Prostate gland (tissue), 2 donors: ENCODE results near the gene ACOX1. TPM values are rescaled to one million over a fixed set of nuclear protein-coding genes. Genes with fewer than 3 reads are reported as not detected.
A peak's percentile ranks its signal among the peaks of the same experiment; 100 is the strongest.

Experiments used
- DNase-seq: peaks from one replicate; pipeline ENCODE4 v3.0.0-alpha.2; 2019; ENCODE audit warnings: low spot score
- H3K27ac ChIP-seq, 2 donors: fragments of 200-600 bp; sonication (generic); 2 replicates each; pipeline ENCODE4 v1.5.1; 2017 to 2019
- H3K27me3 ChIP-seq: fragments of 200-600 bp; sonication (generic); replicated peaks from 2 replicates; pipeline ENCODE4 v1.5.1; 2019; ENCODE audit not compliant: insufficient read depth
- H3K36me3 ChIP-seq, 2 donors: fragments of 200-600 bp; sonication (generic); 1 replicate in 1 of 2; 2 replicates in 1 of 2; pipeline versions ENCODE4 v1.5.1 to v1.8.1; 2017 to 2019
- H3K4me1 ChIP-seq: fragments of 200-600 bp; sonication (generic); replicated peaks from 2 replicates; pipeline ENCODE4 v1.5.1; 2019
- H3K4me3 ChIP-seq, 2 donors: fragments of 200-600 bp; sonication (generic); 2 replicates each; pipeline ENCODE4 v1.5.1; 2017 to 2019
- H3K9me3 ChIP-seq: fragments of 200-600 bp; sonication (generic); 2 replicates; pipeline ENCODE4 v1.5.1; 2017
- CTCF ChIP-seq, 4 experiments: fragments of 200-600 bp in 2 of 4; fragments of 450-650 bp in 2 of 4; sonication (generic) in 2 of 4; IDR thresholded peaks; 1 replicate in 3 of 4; 2 replicates in 1 of 4; pipeline ENCODE4 v1.5.1; 2016 to 2019; ENCODE audit warnings: antibody characterized with exemption in 4 of 4, mild to moderate bottlenecking in 2 of 4, moderate library complexity in 2 of 4
- POLR2A ChIP-seq: fragments of 450-650 bp; IDR thresholded peaks from one replicate; pipeline ENCODE4 v1.6.1; 2016; ENCODE audit warnings: antibody characterized with exemption, mild to moderate bottlenecking
- POLR2AphosphoS5 ChIP-seq: sonication (generic); formaldehyde crosslinking; IDR thresholded peaks from one replicate; pipeline ENCODE4 v1.6.1; 2017; ENCODE audit warnings: antibody characterized with exemption
- WGBS: methylation state at CpG from one replicate; pipeline ENCODE4 v1.1.5; 2018; 5-methylcytosine and 5-hydroxymethylcytosine counted together
- intact Hi-C: fragments of 100-400 bp; cut with DNase I; formaldehyde crosslinking; loops from one replicate; pipeline ENCODE4 v1.14.2; 2022
- total RNA-seq, 2 donors: library from RNA; depleted of rRNA; stranded (reverse); fragments of >200 nt; gene quantifications; one replicate each; pipeline ENCODE4 v1.1.0, GENCODE V29; 2016

ACOX1 gene
- total RNA-seq, 2 donors from 2014 or later: 75.5 to 79.0 TPM

GRCh38 chr17:75899353-75899752 lies 79.6 kb downstream of the ACOX1 start:
- DNase-seq: no peak
- WGBS: 79% methylated on average over 13 of the region's 13 CpGs
- Histone ChIP-seq H3K4me1 (peaks cover 5% of the 10 kb centered on the region), H3K9me3 (no peaks in the 10 kb centered on the region), H3K36me3 (peaks cover 9 to 18% of the 10 kb centered on the region in 2 donors), H3K4me3 (no peak overlapping the region), H3K27ac (no peak overlapping the region), H3K27me3 (no peaks in the 10 kb centered on the region)
- TF ChIP-seq POLR2AphosphoS5: no peak
- intact Hi-C loops: loop anchor here (5.0 kb wide), 1 partner anchor 112 kb away; no protein-coding TSS in a partner anchor

GRCh38 chr17:75898791-75899190 lies 80.2 kb downstream of the ACOX1 start:
- intact Hi-C loops: loop anchor here (5.0 kb wide), 1 partner anchor 111 kb away; no protein-coding TSS in a partner anchor
- WGBS: 90% methylated on average over 15 of the region's 16 CpGs
- peaks cover 3% of the 10 kb centered on the region for H3K4me1 ChIP-seq
- no peak for DNase-seq
- TF ChIP-seq POLR2AphosphoS5 (no peak), CTCF (IDR thresholded peaks at IDR 0.05) (no peak), POLR2A (no peak)
- H3K36me3 ChIP-seq: peaks cover 9 to 18% of the 10 kb centered on the region in 2 donors
- no peaks in the 10 kb centered on the region for H3K9me3 ChIP-seq
- H3K27ac ChIP-seq: no peak overlapping the region
- no peak overlapping the region for H3K4me3 ChIP-seq
- H3K27me3 ChIP-seq: no peaks in the 10 kb centered on the region

- Histone ChIP-seq H3K27me3 (no peaks in the 10 kb centered on the region), H3K4me1 (peaks cover 2% of the 10 kb centered on the region), H3K9me3 (no peaks in the 10 kb centered on the region), H3K36me3 (peaks cover 9 to 18% of the 10 kb centered on the region in 2 donors), H3K27ac (no peak overlapping the region), H3K4me3 (no peak overlapping the region)
- no peak for DNase-seq
- intact Hi-C loops: loop anchor here (5.0 kb wide), 1 partner anchor 111 kb away; no protein-coding TSS in a partner anchor
- no peak for TF ChIP-seq POLR2A
- TF ChIP-seq CTCF (IDR thresholded peaks at IDR 0.05): no peak
- no peak for TF ChIP-seq POLR2AphosphoS5
- 80% methylated on average over 8 of the region's 8 CpGs for WGBS
Observed at GRCh38 chr17:75898065-75898464, 80.9 kb downstream of the ACOX1 start.

DNA sequence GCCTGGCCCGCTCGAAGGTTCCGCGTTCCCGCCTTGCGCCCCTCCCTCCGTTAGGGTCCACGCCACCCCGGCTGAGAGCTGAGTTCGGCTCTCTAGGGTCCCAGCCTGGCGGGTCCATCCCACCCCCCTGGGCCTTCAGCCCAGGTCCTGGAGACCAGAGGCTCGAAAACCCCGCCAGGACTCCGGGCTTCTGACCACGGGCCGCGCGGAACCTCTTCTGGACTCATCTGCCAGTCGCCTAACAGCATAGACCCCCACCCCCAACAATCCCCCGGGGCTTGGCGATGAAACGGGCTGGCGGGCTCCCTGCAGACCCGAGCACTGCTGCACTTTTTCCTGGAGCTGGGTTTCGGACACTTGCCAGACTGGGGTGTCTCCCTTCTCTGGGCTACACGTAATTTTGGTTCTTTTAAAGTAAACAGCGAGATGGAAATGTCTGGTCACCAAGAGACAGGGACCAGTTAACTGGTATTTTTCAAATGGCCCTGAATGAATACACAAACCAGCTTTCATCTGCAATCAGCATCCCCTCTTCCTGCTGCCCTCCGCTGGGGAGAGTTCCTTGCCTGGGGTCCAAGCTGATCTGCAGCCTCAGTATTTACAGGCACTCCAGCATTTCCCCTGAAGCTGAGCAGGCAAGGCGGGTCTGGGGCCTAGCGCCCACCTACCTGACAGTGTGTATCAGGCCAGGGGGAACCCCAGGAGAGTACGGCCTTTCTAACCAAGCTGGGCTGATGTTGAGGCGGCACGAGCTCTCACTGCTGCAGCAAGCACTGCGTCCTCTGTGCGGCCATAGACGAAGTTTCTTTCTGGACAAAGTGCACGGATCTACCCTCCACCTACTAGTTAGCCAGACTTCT lies 81.6 kb downstream of the ACOX1 start:
- H3K27me3 ChIP-seq: no peaks in the 10 kb centered on the region
- 53% methylated on average over 36 of the region's 37 CpGs for WGBS
- TF ChIP-seq CTCF (IDR thresholded peaks at IDR 0.05) (no peak), POLR2AphosphoS5 (no peak), POLR2A (no peak)
- H3K9me3 ChIP-seq: no peaks in the 10 kb centered on the region
- intact Hi-C loops: loop anchor here (2.0 to 5.0 kb wide), 2 partner anchors 41 to 110 kb away; no protein-coding TSS in a partner anchor
- H3K36me3 ChIP-seq: peaks cover 9 to 11% of the 10 kb centered on the region in 2 donors
- H3K4me1 ChIP-seq: peaks cover 2% of the 10 kb centered on the region
- H3K27ac ChIP-seq: peak overlapping the region; percentile 81 to 92
- peak overlapping the region; percentile 77 to 80 for H3K4me3 ChIP-seq
- no peak for DNase-seq

DNA sequence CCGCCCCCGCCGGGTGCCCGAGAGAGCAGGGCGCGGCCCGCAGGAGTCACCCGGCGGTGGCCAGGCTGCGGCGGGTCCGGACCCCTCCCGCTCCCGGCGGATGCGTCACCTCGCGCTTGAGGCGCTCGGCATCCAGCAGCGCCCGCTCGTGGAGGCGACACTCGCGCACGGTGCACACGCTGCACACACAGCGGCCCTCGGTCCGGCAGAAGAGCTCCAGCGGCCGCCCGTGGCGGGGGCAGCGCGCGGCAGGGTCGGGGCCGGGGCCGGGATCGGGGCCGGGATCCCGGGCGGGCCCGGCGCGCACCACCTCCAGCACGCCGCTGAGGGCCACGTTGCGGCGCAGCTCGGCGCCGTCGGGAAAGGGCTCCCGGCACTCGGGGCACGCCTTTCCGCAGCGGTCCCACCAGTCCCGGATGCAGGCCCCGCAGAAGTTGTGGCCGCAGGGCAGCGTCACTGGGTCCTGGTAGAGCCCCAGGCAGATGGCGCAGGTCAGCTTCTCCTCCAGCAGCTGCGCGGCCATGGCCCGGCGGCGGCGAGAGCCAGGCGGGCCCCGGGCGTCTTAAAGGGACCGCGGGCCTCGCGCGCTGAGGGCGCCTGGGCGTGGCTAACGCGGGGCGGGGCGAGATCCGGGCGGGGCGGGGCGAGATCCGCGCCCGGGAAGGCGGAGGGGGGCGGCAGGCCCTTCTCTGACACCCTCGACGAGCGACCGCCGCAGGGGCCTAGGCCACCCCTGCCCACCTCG lies 82.4 kb downstream of the ACOX1 start, which contains the start of gene TRIM65:
TSS of gene TRIM65 (minus strand) at position 537 of the 745 bp plus-strand sequence. CDS start at position 523, 14 bp downstream.
- WGBS: 2% methylated on average over 65 of the region's 102 CpGs
- Histone ChIP-seq H3K27me3 (no peaks in the 10 kb centered on the region), H3K9me3 (no peaks in the 10 kb centered on the region), H3K4me1 (peaks cover 2% of the 10 kb centered on the region), H3K4me3 (peak within 1 kb of the TSS; percentile 77 to 80), H3K36me3 (peaks cover 5 to 10% of the 10 kb centered on the region in 2 donors), H3K27ac (peak within 1 kb of the TSS; percentile 81 to 92)
- no peak for TF ChIP-seq POLR2AphosphoS5
- peak; percentile 74 for TF ChIP-seq POLR2A
- peak in 3 of 4 experiments; percentile 44 to 62 (median 54) for TF ChIP-seq CTCF (IDR thresholded peaks at IDR 0.05)
- peak; percentile 81 for DNase-seq
- intact Hi-C loops: loop anchor here (2.0 to 5.0 kb wide), 2 partner anchors 40 to 109 kb away; no protein-coding TSS in a partner anchor
